Sigmoid colon (tissue), 7 donors: Measurements from ENCODE around the gene GP2. TPM values are rescaled to one million over a fixed set of nuclear protein-coding genes. Genes with fewer than 3 reads are reported as not detected.

Experiments used
- DNase-seq: peaks from one replicate; pipeline ENCODE4 v3.0.0-alpha.2; 2019
- H3K27ac ChIP-seq, 4 donors: fragments of 200-600 bp; sonication (generic); one replicate each; pipeline ENCODE4 v1.5.1; 2016 to 2019; ENCODE audit warnings: mild to moderate bottlenecking in 1 of 4
- H3K27me3 ChIP-seq, 3 donors: fragments of 200-600 bp; sonication (generic); one replicate each; pipeline ENCODE4 v1.5.1; 2019; ENCODE audit warnings: mild to moderate bottlenecking in 1 of 3
- H3K36me3 ChIP-seq, 4 donors: fragments of 200-600 bp; sonication (generic); one replicate each; pipeline ENCODE4 v1.5.1; 2016 to 2019
- H3K4me1 ChIP-seq, 4 donors: fragments of 200-600 bp; sonication (generic); one replicate each; pipeline ENCODE4 v1.5.1; 2017 to 2019
- H3K4me3 ChIP-seq, 4 donors: fragments of 200-600 bp; sonication (generic); one replicate each; pipeline ENCODE4 v1.5.1; 2017 to 2019; ENCODE audit warnings: mild to moderate bottlenecking in 2 of 4, moderate library complexity in 1 of 4
- H3K9me3 ChIP-seq, 4 donors: fragments of 200-600 bp in 3 of 4; sonication (generic) in 3 of 4; one replicate each; pipeline versions ENCODE4 v1.5.1 to v1.6.1; 2013 to 2019
- CTCF ChIP-seq, 4 experiments: fragments of 450-650 bp in 3 of 4; fragments of 200-600 bp in 1 of 4; IDR thresholded peaks; one replicate each; pipeline ENCODE4 v1.5.1; 2016 to 2019; ENCODE audit warnings: antibody characterized with exemption in 4 of 4, mild to moderate bottlenecking in 3 of 4, moderate library complexity in 2 of 4
- EP300 ChIP-seq, 4 donors: sonication (generic); formaldehyde crosslinking; IDR thresholded peaks; one replicate each; pipeline ENCODE4 v1.6.1; 2017; ENCODE audit warnings: antibody characterized with exemption in 4 of 4
- POLR2A ChIP-seq, 2 donors: fragments of 450-650 bp; IDR thresholded peaks; one replicate each; pipeline ENCODE4 v1.6.1; 2016; ENCODE audit warnings: antibody characterized with exemption in 2 of 2, mild to moderate bottlenecking in 2 of 2, moderate library complexity in 2 of 2
- POLR2AphosphoS5 ChIP-seq, 4 donors: sonication (generic); formaldehyde crosslinking; IDR thresholded peaks; one replicate each; pipeline ENCODE4 v1.6.1; 2017; ENCODE audit warnings: antibody characterized with exemption in 4 of 4
- WGBS, 2 donors: extraction: QIAGEN DNeasy Blood & Tissue Kit; methylation state at CpG; one replicate each; pipeline ENCODE4 v1.1.7; 2013; 5-methylcytosine and 5-hydroxymethylcytosine counted together
- intact Hi-C: fragments of 100-400 bp; cut with DNase I; formaldehyde crosslinking; loops from one replicate; pipeline ENCODE4 v1.15.1; 2023
- polyA plus RNA-seq, 3 donors: library from polyadenylated mRNA; stranded (reverse); fragments of 200-250 nt; gene quantifications; one replicate each; pipeline ENCODE4 v1.2.3, GENCODE V29; 2013
- total RNA-seq, 4 donors: library from RNA; depleted of rRNA; stranded (reverse); fragments of >200 nt; gene quantifications; one replicate each; pipeline ENCODE4 v1.1.0, GENCODE V29; 2016
- donor health status: healthy with polysubstance abuse.
- donor health status: Bipolar disorder and iron deficiency.
- donor health status: healthy.

Gene GP2
- total RNA-seq (not detected), polyA plus RNA-seq (10 to 100 TPM in 1 of 3 donors, 1 to 10 TPM in 2; 1.0 to 12.0 (median 3.5) TPM)

GRCh38 chr16:20327444-20328041 is at the start of gene GP2:
Gene GP2, minus strand, starts transcription at chr16:20327513. Its CDS starts 1,082 bp downstream, at chr16:20326431.
- Histone ChIP-seq H3K4me3 (no peak within 1 kb of the TSS), H3K4me1 (no peaks in the 10 kb centered on the region), H3K27me3 (no peaks in the 10 kb centered on the region), H3K27ac (no peak within 1 kb of the TSS), H3K36me3 (no peaks in the 10 kb centered on the region), H3K9me3 (no peaks in the 10 kb centered on the region)
- DNase-seq: no peak
- WGBS, 2 donors: 78 to 85% methylated on average over 7 of the region's 7 CpGs
- intact Hi-C loops: no loop called here
- no peak for TF ChIP-seq EP300 (IDR thresholded peaks at IDR 0.05)
- no peak for TF ChIP-seq CTCF (IDR thresholded peaks at IDR 0.05)
- no peak for TF ChIP-seq POLR2AphosphoS5 (IDR thresholded peaks at IDR 0.05)

GRCh38 chr16:20372701-20373100 is 45.4 kb upstream of the GP2 start:
- Histone ChIP-seq H3K4me1 (no peaks in the 10 kb centered on the region), H3K9me3 (no peaks in the 10 kb centered on the region), H3K4me3 (no peak overlapping the region), H3K36me3 (no peaks in the 10 kb centered on the region), H3K27ac (no peak overlapping the region), H3K27me3 (no peaks in the 10 kb centered on the region)
- intact Hi-C loops: no loop called here
- WGBS, 2 donors: 81 to 83% methylated on average over 5 of the region's 5 CpGs
- no peak for TF ChIP-seq CTCF (IDR thresholded peaks at IDR 0.05)
- TF ChIP-seq EP300 (IDR thresholded peaks at IDR 0.05): no peak
- no peak for TF ChIP-seq POLR2A (IDR thresholded peaks at IDR 0.05)
- TF ChIP-seq POLR2AphosphoS5 (IDR thresholded peaks at IDR 0.05): no peak
- DNase-seq: no peak

GRCh38 chr16:20369452-20370054 is 42.2 kb upstream of the GP2 start:
- no peaks in the 10 kb centered on the region for H3K9me3 ChIP-seq
- DNase-seq: no peak
- H3K27me3 ChIP-seq: no peaks in the 10 kb centered on the region
- TF ChIP-seq CTCF (IDR thresholded peaks at IDR 0.05) (no peak), POLR2AphosphoS5 (IDR thresholded peaks at IDR 0.05) (no peak), EP300 (IDR thresholded peaks at IDR 0.05) (no peak), POLR2A (IDR thresholded peaks at IDR 0.05) (no peak)
- no peak overlapping the region for H3K27ac ChIP-seq
- no peaks in the 10 kb centered on the region for H3K4me1 ChIP-seq
- no peaks in the 10 kb centered on the region for H3K36me3 ChIP-seq
- intact Hi-C loops: no loop called here
- 79 to 82% methylated on average over 9 of the region's 9 CpGs for WGBS, 2 donors
- H3K4me3 ChIP-seq: no peak overlapping the region

GRCh38 chr16:20364051-20364450 is 36.7 kb upstream of the GP2 start:
- Histone ChIP-seq H3K4me1 (no peaks in the 10 kb centered on the region), H3K36me3 (no peaks in the 10 kb centered on the region), H3K4me3 (no peak overlapping the region), H3K27me3 (no peaks in the 10 kb centered on the region), H3K9me3 (no peaks in the 10 kb centered on the region), H3K27ac (no peak overlapping the region)
- WGBS, 2 donors: 79 to 83% methylated on average over 3 of the region's 3 CpGs
- DNase-seq: no peak
- intact Hi-C loops: no loop called here
- TF ChIP-seq EP300 (IDR thresholded peaks at IDR 0.05) (no peak), CTCF (IDR thresholded peaks at IDR 0.05) (no peak), POLR2AphosphoS5 (IDR thresholded peaks at IDR 0.05) (no peak), POLR2A (IDR thresholded peaks at IDR 0.05) (no peak)
